HepG2 (cell line): ENCODE results near the gene NFATC3. TPM values are rescaled to one million over a fixed set of nuclear protein-coding genes. Genes with fewer than 3 reads are reported as not detected.

Experiments used
- CREB1 ChIP-seq, 2 experiments: fragments of 450-650 bp in 1 of 2; IDR thresholded peaks; 2 replicates each; pipeline ENCODE4 v1.6.1; 2016 to 2017; ENCODE audit warnings: control low read depth in 1 of 2, mild to moderate bottlenecking in 1 of 2, missing compliant biosample characterization in 1 of 2, missing genetic modification characterization in 1 of 2
- FIP1L1 ChIP-seq: fragments of 200-400 bp; formaldehyde crosslinking; IDR thresholded peaks from 2 replicates; pipeline ENCODE4 v1.6.1; 2018; ENCODE audit warnings: low read depth, mild to moderate bottlenecking, low read length, moderate library complexity, borderline replicate concordance; ENCODE audit not compliant: insufficient read depth
- HOMEZ ChIP-seq: IDR thresholded peaks from 2 replicates; pipeline ENCODE4 v1.6.1; 2016; ENCODE audit warnings: low read depth
- HOXA5 ChIP-seq: sonication (generic); formaldehyde crosslinking; IDR thresholded peaks from 2 replicates; pipeline ENCODE4 v1.4.0; 2020; ENCODE audit warnings: missing genetic modification reagents
- KMT2B ChIP-seq: IDR thresholded peaks from 2 replicates; pipeline ENCODE4 v1.6.1; 2016; ENCODE audit warnings: missing genetic modification reagents, missing compliant biosample characterization
- MTA1 ChIP-seq: sonication (generic); formaldehyde crosslinking; IDR thresholded peaks from 2 replicates; pipeline ENCODE4 v1.4.0; 2020; ENCODE audit warnings: missing genetic modification reagents, mild to moderate bottlenecking, borderline replicate concordance
- PHB2 ChIP-seq: fragments of 450-650 bp; IDR thresholded peaks from 2 replicates; pipeline ENCODE4 v1.6.1; 2018; ENCODE audit not compliant: partially characterized antibody
- SATB2 ChIP-seq: sonication (generic); formaldehyde crosslinking; IDR thresholded peaks from 2 replicates; pipeline ENCODE4 v1.5.0; 2020; ENCODE audit warnings: missing genetic modification reagents
- SNRNP70 ChIP-seq: fragments of 200-400 bp; formaldehyde crosslinking; IDR thresholded peaks from 2 replicates; pipeline ENCODE4 v1.6.1; 2017; ENCODE audit warnings: mild to moderate bottlenecking, low read depth, low read length, moderate library complexity
- ZBTB10 ChIP-seq: sonication (generic); formaldehyde crosslinking; IDR thresholded peaks from 2 replicates; pipeline ENCODE4 v1.4.0; 2020; ENCODE audit warnings: missing genetic modification reagents, borderline replicate concordance
- ZBTB33 ChIP-seq: sonication (generic); formaldehyde crosslinking; IDR thresholded peaks from 2 replicates; pipeline ENCODE4 v1.4.0; 2020; ENCODE audit warnings: missing genetic modification reagents
- ZBTB42 ChIP-seq: sonication (generic); formaldehyde crosslinking; IDR thresholded peaks from 2 replicates; pipeline ENCODE4 v1.5.0; 2020; ENCODE audit warnings: mild to moderate bottlenecking, missing genetic modification reagents
- ZFAT ChIP-seq: sonication (generic); formaldehyde crosslinking; conservative IDR thresholded peaks from 2 replicates; pipeline ENCODE4 v1.8.1; 2023; ENCODE audit warnings: missing genetic modification reagents, inconsistent platforms
- ZMYM2 ChIP-seq: sonication (generic); formaldehyde crosslinking; IDR thresholded peaks from 2 replicates; pipeline ENCODE4 v1.8.0; 2022; ENCODE audit warnings: mild to moderate bottlenecking, missing genetic modification reagents
- ZNF10 ChIP-seq: sonication (generic); formaldehyde crosslinking; IDR thresholded peaks from 2 replicates; pipeline ENCODE4 v1.4.0; 2020; ENCODE audit warnings: mild to moderate bottlenecking, low read depth, missing genetic modification reagents, borderline replicate concordance
- ZNF281 ChIP-seq: sonication (generic); formaldehyde crosslinking; IDR thresholded peaks from 2 replicates; pipeline ENCODE4 v1.4.0; 2020; ENCODE audit warnings: missing genetic modification reagents, borderline replicate concordance
- ZNF362 ChIP-seq: sonication (generic); formaldehyde crosslinking; IDR thresholded peaks from 2 replicates; pipeline ENCODE4 v1.4.0; 2020; ENCODE audit warnings: missing genetic modification reagents, mild to moderate bottlenecking, borderline replicate concordance
- ZNF564 ChIP-seq: sonication (generic); formaldehyde crosslinking; IDR thresholded peaks from 2 replicates; pipeline ENCODE4 v1.8.1; 2023; ENCODE audit warnings: mild to moderate bottlenecking, missing genetic modification reagents
- polyA plus RNA-seq, 8 experiments: library from polyadenylated mRNA; depleted of rRNA in 3 of 8; stranded (reverse) in 7 of 8; unstranded in 1 of 8; fragments of >200 nt; fragmentation: Illumina TruSeq in 4 of 8; extraction: Trizol in 4 of 8; gene quantifications; 2 replicates each; pipeline versions ENCODE4 v1.2.1 to v1.2.3, GENCODE V29; 2011 to 2016; ENCODE audit warnings: low read depth in 4 of 8, missing spikeins in 1 of 8, mixed read lengths in 1 of 8; ENCODE audit not compliant: insufficient read depth in 1 of 8
- total RNA-seq, 5 experiments: library from RNA; depleted of rRNA; stranded (reverse); fragments of >200 nt; fragmentation: Illumina TruSeq; extraction: Trizol; gene quantifications; 2 replicates each; pipeline ENCODE4 v1.2.3, GENCODE V29; 2016; ENCODE audit warnings: low read depth in 1 of 5

NFATC3 gene
- total and polyA plus RNA-seq, 2 of the 13 experiments (the other 11 are each of a cell fraction or from before 2014, with no cell fraction given), result 52.6 to 62.7 TPM

GRCh38 chr16:68085259-68086071, at the start of gene NFATC3 (continued):
- TF ChIP-seq ZNF564 (CRISPR knock-in tag), result no peak; the same call in none of the 2 replicates
- no peak for TF ChIP-seq KMT2B (CRISPR knock-in tag)
- TF ChIP-seq PHB2, result no peak
- peak; percentile 39; the same call in 1 of the 2 replicates for TF ChIP-seq MTA1
- no peak for TF ChIP-seq SATB2 (CRISPR knock-in tag)
- TF ChIP-seq ZFAT (CRISPR knock-in tag), result no peak
- no peak for TF ChIP-seq ZNF281 (CRISPR knock-in tag)
- TF ChIP-seq ZNF10 (CRISPR knock-in tag), result no peak
- TF ChIP-seq FIP1L1, result no peak
- no peak for TF ChIP-seq ZNF362
- no peak for TF ChIP-seq SNRNP70
- no peak for TF ChIP-seq ZMYM2 (CRISPR knock-in tag)
- TF ChIP-seq CREB1 (IDR thresholded peaks at IDR 0.05), result no peak
- no peak for TF ChIP-seq CREB1 (CRISPR knock-in tag; IDR thresholded peaks at IDR 0.05)
- no peak for TF ChIP-seq ZBTB33
- TF ChIP-seq HOXA5 (CRISPR knock-in tag), result no peak
- no peak for TF ChIP-seq ZBTB42 (CRISPR knock-in tag)
- TF ChIP-seq HOMEZ (CRISPR knock-in tag), result no peak
- 0 out of 2 replicates have a peak, but pooled peaks have one; percentile 19 for TF ChIP-seq ZBTB10 (CRISPR knock-in tag)
